ENCODE data around the gene GPATCH8. TPM values are rescaled to one million over a fixed set of nuclear protein-coding genes. Genes with fewer than 3 reads are reported as not detected.
"Not testable (repeated sequence)": the region's sequence is repeated elsewhere in the genome, so short reads cannot be mapped to it uniquely, and the experiment has no call there.

Gene GPATCH8
- total RNA-seq, 2 experiments from 2014 or later: 76.0 to 76.9 TPM

DNA sequence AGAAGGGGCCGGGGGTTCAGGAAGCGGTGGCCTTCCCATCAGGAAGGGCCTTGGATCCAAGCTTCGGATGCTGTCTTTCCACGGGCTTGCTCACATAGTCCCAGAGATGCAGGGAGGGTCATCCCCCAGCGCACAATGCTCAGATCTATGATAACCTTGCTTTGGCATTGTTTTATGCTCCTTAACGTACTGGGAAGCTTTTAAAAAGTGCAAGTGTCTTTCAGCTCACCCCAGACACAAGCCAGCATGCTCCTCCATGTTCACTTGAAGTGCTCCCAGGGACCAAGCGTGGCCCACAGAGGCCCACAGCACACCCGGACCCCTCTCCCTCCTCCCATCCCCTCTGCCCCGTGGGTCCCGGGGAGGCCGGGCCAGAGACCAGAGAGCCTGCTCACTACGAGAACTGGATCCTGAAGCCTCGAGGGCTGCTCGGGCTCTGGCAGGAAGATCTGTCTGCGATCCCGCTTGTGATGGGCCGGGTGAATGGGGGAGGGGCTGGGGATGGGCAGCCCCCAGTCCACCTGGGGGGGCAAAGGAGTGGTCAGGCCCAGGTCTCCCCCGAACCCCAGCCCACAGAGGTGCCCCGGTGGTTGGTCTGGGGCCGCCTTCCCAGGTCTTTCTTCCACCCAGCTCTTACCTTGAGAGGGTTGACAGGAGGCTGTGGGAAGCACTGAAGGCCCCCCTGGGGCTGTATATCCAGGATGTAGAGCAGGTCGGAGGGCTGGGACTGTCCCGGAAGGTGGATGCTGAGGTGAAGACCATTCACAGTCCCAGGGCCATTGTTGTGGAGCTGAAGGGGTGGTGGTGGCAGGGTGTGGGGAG is 127.8 kb downstream of the GPATCH8 start:
- no peak for TF ChIP-seq CTCF (IDR thresholded peaks at IDR 0.05)
- DNase-seq: no peak
- ATAC-seq (ENCODE audit: poor library complexity): no peak
- Histone ChIP-seq H3K36me3 (ENCODE audit: insufficient read depth, low read length) (no peaks in the 10 kb centered on the region), H3K27ac (ENCODE audit: low read depth in 1 of 2, low read length in 2 of 2) (no peak overlapping the region), H3K4me3 (ENCODE audit: low read length) (no peak overlapping the region), H3K27me3 (ENCODE audit: control insufficient read depth in 1 of 2, insufficient read depth in 2 of 2, low read length in 2 of 2) (peaks cover 0 to 15% of the 10 kb centered on the region in 2 experiments), H3K4me1 (ENCODE audit: insufficient read depth, low read length) (peaks cover 6% of the 10 kb centered on the region), H3K9me3 (ENCODE audit: control insufficient read depth in 1 of 2, insufficient read depth in 1 of 2, low read length in 2 of 2) (no peaks in the 10 kb centered on the region)
- ChIA-PET CTCF (no interaction called here), POLR2A (no interaction called here)
- Mint-ChIP-seq H3K4me1 (ENCODE audit: low read depth) (no peaks in the 10 kb centered on the region), H3K36me3 (ENCODE audit: low read depth) (no peaks in the 10 kb centered on the region), H3K27ac (no peak overlapping the region), H3K9me3 (no peaks in the 10 kb centered on the region), H3K27me3 (peaks cover 47% of the 10 kb centered on the region), H3K4me3 (no peak overlapping the region)
- intact Hi-C loops (cut with DNase I, micrococcal nuclease): no loop called here

DNA sequence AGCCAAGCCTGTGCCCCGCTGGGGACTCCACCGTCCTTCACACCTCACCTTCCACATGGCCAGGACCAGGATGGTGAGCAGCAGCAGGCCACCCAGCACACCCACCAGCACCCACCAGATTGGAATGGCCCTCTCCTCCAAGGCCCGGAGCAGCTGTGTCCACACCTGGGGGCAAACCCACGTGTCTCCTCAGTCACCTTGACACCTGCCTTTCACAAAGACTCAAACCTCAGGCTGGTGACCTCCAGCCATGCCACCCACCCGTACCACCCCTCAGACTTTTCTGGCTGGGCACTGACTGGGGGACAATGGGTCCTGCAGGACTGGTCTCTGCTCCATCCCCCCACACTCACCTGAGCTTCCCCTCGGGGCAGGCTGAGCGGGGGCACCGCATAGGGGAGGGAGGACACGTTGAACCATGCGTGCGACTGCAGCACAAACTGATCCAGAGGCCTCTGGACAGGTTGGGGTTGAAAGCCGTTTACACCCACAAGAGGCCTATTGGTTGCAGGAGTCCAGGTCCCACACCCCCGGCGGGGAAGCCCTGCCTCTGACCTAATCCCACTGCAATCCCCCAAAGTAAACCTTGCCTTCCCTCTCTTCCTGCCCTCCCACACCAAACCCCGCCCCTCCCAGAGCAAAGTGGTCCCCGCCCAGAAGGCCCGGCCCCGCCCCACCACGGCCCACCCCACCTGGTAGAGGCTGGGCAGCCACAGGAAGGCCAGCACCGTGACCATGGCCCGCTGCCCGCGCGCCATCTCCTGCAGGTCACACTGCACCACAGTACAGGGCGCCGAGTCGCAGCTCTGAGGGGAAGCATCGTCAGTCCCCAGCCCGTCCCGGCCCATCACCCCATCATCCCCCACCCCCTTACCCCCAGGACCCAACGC is 128.7 kb downstream of the GPATCH8 start:
- Mint-ChIP-seq H3K4me3 (no peak overlapping the region), H3K36me3 (ENCODE audit: low read depth) (no peaks in the 10 kb centered on the region), H3K27me3 (peaks cover 52% of the 10 kb centered on the region), H3K27ac (no peak overlapping the region), H3K9me3 (no peaks in the 10 kb centered on the region), H3K4me1 (ENCODE audit: low read depth) (peaks cover 4% of the 10 kb centered on the region)
- no peak for ATAC-seq (ENCODE audit: poor library complexity)
- no peak overlapping the region for H3K4me3 ChIP-seq (ENCODE audit: low read length)
- POLR2A ChIA-PET: no interaction called here
- no peak for TF ChIP-seq CTCF (IDR thresholded peaks at IDR 0.05)
- H3K27ac ChIP-seq (ENCODE audit: low read depth in 1 of 2, low read length in 2 of 2): no peak overlapping the region
- DNase-seq: no peak
- H3K4me1 ChIP-seq (ENCODE audit: insufficient read depth, low read length): peaks cover 8% of the 10 kb centered on the region
- intact Hi-C loops (cut with DNase I, micrococcal nuclease): no loop called here
- peaks cover 0 to 16% of the 10 kb centered on the region in 2 experiments for H3K27me3 ChIP-seq (ENCODE audit: control insufficient read depth in 1 of 2, insufficient read depth in 2 of 2, low read length in 2 of 2)
- H3K9me3 ChIP-seq (ENCODE audit: control insufficient read depth in 1 of 2, insufficient read depth in 1 of 2, low read length in 2 of 2): no peaks in the 10 kb centered on the region
- CTCF ChIA-PET: no interaction called here
- no peaks in the 10 kb centered on the region for H3K36me3 ChIP-seq (ENCODE audit: insufficient read depth, low read length)

- TF ChIP-seq CTCF (IDR thresholded peaks at IDR 0.05): no peak
- Mint-ChIP-seq H3K4me3 (no peak overlapping the region), H3K9me3 (no peaks in the 10 kb centered on the region), H3K27ac (no peak overlapping the region), H3K36me3 (ENCODE audit: low read depth) (no peaks in the 10 kb centered on the region), H3K27me3 (peaks cover 53% of the 10 kb centered on the region), H3K4me1 (ENCODE audit: low read depth) (peaks cover 7% of the 10 kb centered on the region)
- H3K4me1 ChIP-seq (ENCODE audit: insufficient read depth, low read length): peaks cover 8% of the 10 kb centered on the region
- DNase-seq (no peak), ATAC-seq (ENCODE audit: poor library complexity) (no peak)
- ChIA-PET CTCF (no interaction called here), POLR2A (no interaction called here)
- intact Hi-C loops (cut with DNase I, micrococcal nuclease): no loop called here
- peaks cover 0 to 16% of the 10 kb centered on the region in 2 experiments for H3K27me3 ChIP-seq (ENCODE audit: control insufficient read depth in 1 of 2, insufficient read depth in 2 of 2, low read length in 2 of 2)
- no peak overlapping the region for H3K27ac ChIP-seq (ENCODE audit: low read depth in 1 of 2, low read length in 2 of 2)
- no peak overlapping the region for H3K4me3 ChIP-seq (ENCODE audit: low read length)
- H3K36me3 ChIP-seq (ENCODE audit: insufficient read depth, low read length): no peaks in the 10 kb centered on the region
- H3K9me3 ChIP-seq (ENCODE audit: control insufficient read depth in 1 of 2, insufficient read depth in 1 of 2, low read length in 2 of 2): no peaks in the 10 kb centered on the region
Measured at GRCh38 chr17:44372036-44372435, 131.2 kb downstream of the GPATCH8 start.

GRCh38 chr17:44369414-44370023 is 133.7 kb downstream of the GPATCH8 start:
- H3K9me3 ChIP-seq (ENCODE audit: control insufficient read depth in 1 of 2, insufficient read depth in 1 of 2, low read length in 2 of 2); POLR2A ChIA-PET; ATAC-seq (ENCODE audit: poor library complexity); intact Hi-C loops (cut with DNase I, micrococcal nuclease); H3K9me3 Mint-ChIP-seq; CTCF ChIA-PET; H3K4me1 Mint-ChIP-seq (ENCODE audit: low read depth); H3K4me3 Mint-ChIP-seq; H3K27ac Mint-ChIP-seq; H3K36me3 Mint-ChIP-seq (ENCODE audit: low read depth); H3K36me3 ChIP-seq (ENCODE audit: insufficient read depth, low read length); H3K27ac ChIP-seq (ENCODE audit: low read depth in 1 of 2, low read length in 2 of 2); H3K4me1 ChIP-seq (ENCODE audit: insufficient read depth, low read length); H3K4me3 ChIP-seq (ENCODE audit: low read length): not testable (repeated sequence)
- H3K27me3 Mint-ChIP-seq: peaks cover 66% of the 10 kb centered on the region
- H3K27me3 ChIP-seq (ENCODE audit: control insufficient read depth in 1 of 2, insufficient read depth in 2 of 2, low read length in 2 of 2): peaks cover 0 to 14% of the 10 kb centered on the region in 2 experiments
- peak in 1 of 14 experiments; percentile 30 for DNase-seq
